HCT116 (cell line): Measurements from ENCODE around the gene SLC3A2. TPM values are rescaled to one million over a fixed set of nuclear protein-coding genes. Genes with fewer than 3 reads are reported as not detected.

ENCODE experiments used
- ATAC-seq: fragments of 200-7000 bp; cut with Tn5 transposase; 2 replicates; pipeline ENCODE4 v1.9.1; 2020; ENCODE audit warnings: mild to moderate bottlenecking, moderate library complexity
- BruUV-seq: library from RNA; stranded (reverse); fragments of 400-500 nt; replicated peaks from 2 replicates; lab custom pipeline; 2021; lab: Mats Ljungman, UMichigan
- CTCF ChIA-PET: fragments of 300-600 bp; sonication (Branson Sonifier 250); formaldehyde crosslinking; loops from one replicate; lab custom pipeline; 2021; ENCODE audit warnings: antibody characterized with exemption; lab: Charles Lee
- POLR2A ChIA-PET: fragments of 300-600, 350-600 bp; sonication (Branson Sonifier 250); formaldehyde crosslinking; loops from one replicate; lab custom pipeline; 2021; ENCODE audit warnings: antibody characterized with exemption; lab: Charles Lee
- RAD21 ChIA-PET, 2 experiments: fragments of 300-600 bp; sonication (Branson Sonifier 250); formaldehyde crosslinking; loops; one replicate each; lab custom pipeline; 2023; ENCODE audit warnings: low total read pairs in 2 of 2; ENCODE audit not compliant: uncharacterized antibody in 2 of 2, unreplicated experiment in 2 of 2, low non-redundant PET in 1 of 2; lab: Charles Lee
- DNase-seq: peaks from one replicate; pipeline ENCODE4 v3.0.0-alpha.2; 2010; ENCODE audit warnings: low read depth, low spot score
- H2AFZ ChIP-seq: fragments of 200-600 bp; shearing (Covaris generic), sonication (generic); 2 replicates; pipeline ENCODE4 v1.6.1; 2017; ENCODE audit warnings: low read depth, mixed run types, mixed read lengths, antibody characterized with exemption, low read length; ENCODE audit not compliant: poor library complexity, severe bottlenecking
- H3K27ac ChIP-seq: 2 replicates; pipeline ENCODE4 v1.5.1; 2012; ENCODE audit warnings: low read depth, low read length
- H3K27me3 ChIP-seq: fragments of 200-600 bp; sonication (generic); 2 replicates; pipeline ENCODE4 v1.6.1; 2016; ENCODE audit warnings: mixed run types, low read length, mixed read lengths; ENCODE audit not compliant: insufficient read depth
- H3K36me3 ChIP-seq, 2 experiments: fragments of 200-500 bp in 1 of 2; fragments of 200-600 bp in 1 of 2; sonication (Bioruptor generic) in 1 of 2; sonication (generic) in 1 of 2; 2 replicates each; pipeline versions ENCODE4 v1.5.1 to v1.6.1; 2014 to 2016; ENCODE audit warnings: low read length in 2 of 2, inconsistent platforms in 1 of 2, mixed read lengths in 1 of 2, mixed run types in 1 of 2; ENCODE audit not compliant: insufficient read depth in 2 of 2, control insufficient read depth in 1 of 2
- H3K4me1 ChIP-seq, 2 experiments: fragments of 200-600 bp in 1 of 2; sonication (generic) in 1 of 2; 2 replicates each; pipeline versions ENCODE4 v1.5.1 to v1.6.1; 2012 to 2017; ENCODE audit warnings: low read length in 2 of 2, inconsistent platforms in 1 of 2, mild to moderate bottlenecking in 1 of 2, mixed read lengths in 1 of 2, mixed run types in 1 of 2, moderate library complexity in 1 of 2; ENCODE audit not compliant: insufficient read depth in 2 of 2, control insufficient read depth in 1 of 2
- H3K4me2 ChIP-seq: fragments of 200-600 bp; sonication (generic); 2 replicates; pipeline ENCODE4 v1.6.1; 2017; ENCODE audit warnings: mixed run types, low read length, mixed read lengths
- H3K4me3 ChIP-seq, 2 experiments: fragments of 200-600 bp in 1 of 2; sonication (generic) in 1 of 2; replicated peaks in 1 of 2; 2 replicates each; pipeline ENCODE4 v1.5.1; 2011 to 2016; ENCODE audit warnings: low read length in 2 of 2, control low read depth in 1 of 2, low read depth in 1 of 2, mild to moderate bottlenecking in 1 of 2, mixed read lengths in 1 of 2, mixed run types in 1 of 2
- H3K79me2 ChIP-seq: fragments of 200-600 bp; sonication (generic); 2 replicates; pipeline ENCODE4 v1.6.1; 2017; ENCODE audit warnings: mild to moderate bottlenecking, mixed run types, low read length, moderate library complexity, mixed read lengths; ENCODE audit not compliant: insufficient read depth
- H3K9ac ChIP-seq: fragments of 200-600 bp; sonication (generic); 2 replicates; pipeline ENCODE4 v1.6.1; 2016; ENCODE audit warnings: low read length, mixed read lengths
- H3K9me2 ChIP-seq: fragments of 200-600 bp; sonication (generic), shearing (Covaris generic); 2 replicates; pipeline ENCODE4 v1.6.1; 2017; ENCODE audit warnings: mixed run types, mild to moderate bottlenecking, moderate library complexity; ENCODE audit not compliant: insufficient read depth
- H3K9me3 ChIP-seq, 2 experiments: fragments of 200-500 bp in 1 of 2; fragments of 200-600 bp in 1 of 2; sonication (Bioruptor generic) in 1 of 2; sonication (generic) in 1 of 2; 2 replicates each; pipeline ENCODE4 v1.6.1; 2014 to 2017; ENCODE audit warnings: low read length in 2 of 2, mixed read lengths in 2 of 2, inconsistent platforms in 1 of 2, low read depth in 1 of 2, mild to moderate bottlenecking in 1 of 2, mixed run types in 1 of 2, moderate library complexity in 1 of 2; ENCODE audit not compliant: control insufficient read depth in 1 of 2, insufficient read depth in 1 of 2
- H4K20me1 ChIP-seq: fragments of 200-600 bp; sonication (generic), shearing (Covaris generic); 2 replicates; pipeline ENCODE4 v1.6.1; 2017; ENCODE audit warnings: mixed run types, mild to moderate bottlenecking, moderate library complexity; ENCODE audit not compliant: insufficient read depth
- CBX3 ChIP-seq: IDR thresholded peaks from 2 replicates; pipeline ENCODE4 v1.6.1; 2012; ENCODE audit warnings: low read depth
- EGR1 ChIP-seq: IDR thresholded peaks from 2 replicates; pipeline ENCODE4 v1.6.1; 2012; ENCODE audit warnings: low read depth
- ELF1 ChIP-seq: IDR thresholded peaks from 2 replicates; pipeline ENCODE4 v1.6.1; 2012; ENCODE audit warnings: low read depth, borderline replicate concordance
- EZH2 ChIP-seq: fragments of 200-600 bp; sonication (generic); IDR thresholded peaks from 2 replicates; pipeline ENCODE4 v1.6.1; 2017; ENCODE audit warnings: antibody characterized with exemption, mixed run types
- EZH2phosphoT487 ChIP-seq: fragments of 200-600 bp; IDR thresholded peaks from 2 replicates; pipeline ENCODE4 v1.6.1; 2018; ENCODE audit warnings: antibody characterized with exemption, borderline replicate concordance
- FOSL1 ChIP-seq: IDR thresholded peaks from 2 replicates; pipeline ENCODE4 v1.6.1; 2012; ENCODE audit warnings: low read depth
- JUND ChIP-seq: IDR thresholded peaks from 2 replicates; pipeline ENCODE4 v1.6.1; 2012
- POLR2AphosphoS5 ChIP-seq: IDR thresholded peaks from 2 replicates; pipeline ENCODE4 v1.6.1; 2011; ENCODE audit warnings: mild to moderate bottlenecking, low read depth, low read length, moderate library complexity
- SP1 ChIP-seq: IDR thresholded peaks from 2 replicates; pipeline ENCODE4 v1.6.1; 2012; ENCODE audit warnings: low read depth
- SRF ChIP-seq: IDR thresholded peaks from 2 replicates; pipeline ENCODE4 v1.6.1; 2012; ENCODE audit warnings: low read depth
- TCF7L2 ChIP-seq: IDR thresholded peaks from 2 replicates; pipeline ENCODE4 v1.7.0; 2011; ENCODE audit warnings: borderline replicate concordance, inconsistent platforms; ENCODE audit not compliant: insufficient read depth, insufficient read length; ENCODE audit errors: extremely low read depth
- YY1 ChIP-seq: IDR thresholded peaks from 2 replicates; pipeline ENCODE4 v1.6.1; 2011; ENCODE audit warnings: low read length, low read depth, moderate library complexity, mild to moderate bottlenecking; ENCODE audit not compliant: insufficient replicate concordance; ENCODE audit errors: extremely low read depth
- ZFX ChIP-seq: fragments of 450-650 bp; IDR thresholded peaks from 2 replicates; pipeline ENCODE4 v1.6.1; 2017
- ZNF274 ChIP-seq: fragments of 200-500 bp; sonication (Bioruptor generic); IDR thresholded peaks from 2 replicates; pipeline ENCODE4 v1.6.1; 2014; ENCODE audit warnings: mild to moderate bottlenecking, low read depth, low read length, inconsistent platforms
- intact Hi-C: fragments of 100-400 bp; cut with micrococcal nuclease; formaldehyde crosslinking; loops from 2 replicates; pipeline ENCODE4 v1.10.0; 2022
- total RNA-seq: library from RNA; stranded (reverse); gene quantifications from one replicate; pipeline ENCODE4 v1.2.1, GENCODE V29; 2021; ENCODE audit not compliant: unreplicated experiment
- TF ChIP-seq, protein P1 (sequence below): IDR thresholded peaks from 2 replicates; pipeline ENCODE4 v1.6.1; 2012; ENCODE audit warnings: low read depth
- TF ChIP-seq, protein P2 (sequence below): IDR thresholded peaks from 2 replicates; pipeline ENCODE4 v1.6.1; 2012

Gene SLC3A2
- total RNA-seq, 1 experiment from 2014 or later = 418 TPM

DNA sequence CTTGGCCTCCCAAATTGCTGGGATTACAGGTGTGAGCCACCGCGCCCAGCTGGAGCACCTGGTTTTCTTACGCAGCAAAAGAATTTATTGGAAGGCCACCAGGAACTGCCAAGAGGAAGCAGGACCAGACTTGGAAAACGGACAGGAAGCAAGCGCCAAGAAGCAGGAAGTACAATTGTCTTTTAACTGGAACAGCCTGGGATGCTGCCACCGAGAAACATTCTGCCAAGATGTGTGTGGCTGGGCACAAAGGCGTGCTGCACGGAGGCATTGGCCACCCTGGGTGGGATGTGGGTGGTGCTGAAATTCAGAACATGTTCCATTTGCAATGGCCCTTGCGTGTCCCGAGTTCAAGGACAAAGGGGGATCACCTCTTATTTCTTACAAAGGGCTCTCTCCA lies 15.4 kb downstream of the SLC3A2 start:
- no peak overlapping the region for H3K27ac ChIP-seq
- ATAC-seq (no peak), DNase-seq (no peak)
- H3K4me3 ChIP-seq = no peak overlapping the region
- H4K20me1 ChIP-seq = no peaks in the 10 kb centered on the region
- intact Hi-C loops = no loop called here
- BruUV-seq = no TSS peak
- no peak for TF ChIP-seq EGR1
- TF ChIP-seq ELF1 = no peak
- TF ChIP-seq JUND = no peak
- TF ChIP-seq CBX3 = no peak
- no peak for TF ChIP-seq TCF7L2
- TF ChIP-seq SRF = no peak
- no peak overlapping the region for H3K9ac ChIP-seq
- no peaks in the 10 kb centered on the region for H3K9me2 ChIP-seq
- ChIA-PET POLR2A (no interaction called here), CTCF (no interaction called here), RAD21 (no interaction called here)
- H3K36me3 ChIP-seq = no peaks in the 10 kb centered on the region
- H3K9me3 ChIP-seq = no peaks in the 10 kb centered on the region
- no peaks in the 10 kb centered on the region for H3K27me3 ChIP-seq
- no peaks in the 10 kb centered on the region for H3K79me2 ChIP-seq
- no peak overlapping the region for H3K4me2 ChIP-seq
- H2AFZ ChIP-seq = no peak overlapping the region
- no peaks in the 10 kb centered on the region for H3K4me1 ChIP-seq

DNA sequence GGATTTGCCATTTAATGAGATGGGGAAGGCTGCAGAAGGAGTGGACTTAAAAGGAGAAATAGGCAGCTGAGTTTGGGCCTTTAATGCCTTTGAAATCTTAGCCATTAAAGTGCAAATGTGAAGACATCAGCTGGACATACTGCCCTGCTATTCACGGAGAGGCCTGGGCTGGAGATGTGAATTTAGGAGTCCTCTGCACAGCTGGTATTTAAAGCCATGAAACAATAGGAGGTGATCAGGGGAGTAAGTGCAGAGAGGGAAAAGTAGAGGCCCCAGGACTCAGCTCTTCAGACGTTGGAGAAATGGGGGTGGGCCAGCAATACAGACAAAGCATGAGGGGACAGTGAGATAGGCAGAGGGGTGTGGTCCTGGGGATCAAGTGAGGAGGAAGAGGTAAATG lies 16.6 kb downstream of the SLC3A2 start:
- ChIA-PET CTCF (interaction anchor here (1.1 to 1.4 kb wide), 2 partner anchors 9 to 12 kb away, joined by 3 to 6 read pairs; no protein-coding TSS in a partner anchor), RAD21 (no interaction called here), POLR2A (interaction anchor here (0.6 to 1.6 kb wide), 2 partner anchors 13 to 1080 kb away, joined by 3 read pairs; no protein-coding TSS in a partner anchor)
- Histone ChIP-seq H3K4me2 (no peak overlapping the region), H3K9ac (no peak overlapping the region), H3K36me3 (no peaks in the 10 kb centered on the region), H3K9me2 (no peaks in the 10 kb centered on the region), H2AFZ (no peak overlapping the region), H3K27ac (no peak overlapping the region), H3K9me3 (no peaks in the 10 kb centered on the region), H4K20me1 (no peaks in the 10 kb centered on the region), H3K4me1 (no peaks in the 10 kb centered on the region), H3K4me3 (no peak overlapping the region), H3K27me3 (no peaks in the 10 kb centered on the region), H3K79me2 (no peaks in the 10 kb centered on the region)
- ATAC-seq (no peak), DNase-seq (no peak)
- BruUV-seq = no TSS peak
- intact Hi-C loops = no loop called here
- TF ChIP-seq TCF7L2 = no peak
- TF ChIP-seq, protein P1, sequence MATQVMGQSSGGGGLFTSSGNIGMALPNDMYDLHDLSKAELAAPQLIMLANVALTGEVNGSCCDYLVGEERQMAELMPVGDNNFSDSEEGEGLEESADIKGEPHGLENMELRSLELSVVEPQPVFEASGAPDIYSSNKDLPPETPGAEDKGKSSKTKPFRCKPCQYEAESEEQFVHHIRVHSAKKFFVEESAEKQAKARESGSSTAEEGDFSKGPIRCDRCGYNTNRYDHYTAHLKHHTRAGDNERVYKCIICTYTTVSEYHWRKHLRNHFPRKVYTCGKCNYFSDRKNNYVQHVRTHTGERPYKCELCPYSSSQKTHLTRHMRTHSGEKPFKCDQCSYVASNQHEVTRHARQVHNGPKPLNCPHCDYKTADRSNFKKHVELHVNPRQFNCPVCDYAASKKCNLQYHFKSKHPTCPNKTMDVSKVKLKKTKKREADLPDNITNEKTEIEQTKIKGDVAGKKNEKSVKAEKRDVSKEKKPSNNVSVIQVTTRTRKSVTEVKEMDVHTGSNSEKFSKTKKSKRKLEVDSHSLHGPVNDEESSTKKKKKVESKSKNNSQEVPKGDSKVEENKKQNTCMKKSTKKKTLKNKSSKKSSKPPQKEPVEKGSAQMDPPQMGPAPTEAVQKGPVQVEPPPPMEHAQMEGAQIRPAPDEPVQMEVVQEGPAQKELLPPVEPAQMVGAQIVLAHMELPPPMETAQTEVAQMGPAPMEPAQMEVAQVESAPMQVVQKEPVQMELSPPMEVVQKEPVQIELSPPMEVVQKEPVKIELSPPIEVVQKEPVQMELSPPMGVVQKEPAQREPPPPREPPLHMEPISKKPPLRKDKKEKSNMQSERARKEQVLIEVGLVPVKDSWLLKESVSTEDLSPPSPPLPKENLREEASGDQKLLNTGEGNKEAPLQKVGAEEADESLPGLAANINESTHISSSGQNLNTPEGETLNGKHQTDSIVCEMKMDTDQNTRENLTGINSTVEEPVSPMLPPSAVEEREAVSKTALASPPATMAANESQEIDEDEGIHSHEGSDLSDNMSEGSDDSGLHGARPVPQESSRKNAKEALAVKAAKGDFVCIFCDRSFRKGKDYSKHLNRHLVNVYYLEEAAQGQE = no peak
- TF ChIP-seq ZNF274 = no peak
- TF ChIP-seq FOSL1 = no peak
- no peak for TF ChIP-seq CBX3
- TF ChIP-seq EGR1 = no peak
- TF ChIP-seq SP1 = no peak
- TF ChIP-seq ZFX = no peak
- no peak for TF ChIP-seq POLR2AphosphoS5
- no peak for TF ChIP-seq ELF1
- TF ChIP-seq SRF = no peak
- no peak for TF ChIP-seq JUND
- TF ChIP-seq YY1 = no peak
- TF ChIP-seq EZH2 = no peak
- no peak for TF ChIP-seq EZH2phosphoT487
- TF ChIP-seq, protein P2, sequence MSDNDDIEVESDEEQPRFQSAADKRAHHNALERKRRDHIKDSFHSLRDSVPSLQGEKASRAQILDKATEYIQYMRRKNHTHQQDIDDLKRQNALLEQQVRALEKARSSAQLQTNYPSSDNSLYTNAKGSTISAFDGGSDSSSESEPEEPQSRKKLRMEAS = no peak
